NCI-H128 (cell line): ENCODE measurements around the gene SETD1A.

Experiments used
- DNase-seq: peaks from one replicate; lab custom pipeline; 2025; ENCODE audit not compliant: unreplicated experiment; lab: John Stamatoyannopoulos, UW

The SETD1A gene

DNA sequence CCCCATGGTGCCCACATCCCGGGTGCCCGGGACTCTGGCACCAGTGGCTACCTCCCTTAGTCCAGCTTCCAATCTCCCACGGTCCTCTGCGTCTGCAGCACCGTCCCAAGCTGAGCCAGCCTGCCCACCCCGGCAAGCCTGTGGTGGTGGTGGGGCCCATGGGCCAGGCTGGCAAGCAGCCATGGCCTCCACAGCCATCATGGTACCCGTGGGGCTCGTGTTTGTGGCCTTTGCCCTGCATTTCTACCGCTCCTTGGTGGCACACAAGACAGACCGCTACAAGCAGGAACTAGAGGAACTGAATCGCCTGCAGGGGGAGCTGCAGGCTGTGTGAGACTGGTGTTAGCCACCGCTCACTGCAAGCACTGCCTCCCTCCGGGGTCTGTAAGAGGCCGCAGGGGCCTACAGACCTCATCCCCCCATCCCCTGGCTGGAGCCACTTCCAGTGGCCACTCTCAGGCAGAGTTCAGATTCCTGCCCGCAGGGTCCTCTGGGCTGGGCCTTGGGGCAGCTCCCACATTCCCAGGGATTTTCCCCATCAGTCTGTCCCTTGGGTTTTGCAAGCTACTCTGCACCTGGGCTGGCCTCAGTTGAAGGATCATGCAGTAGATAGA is 3.9 kb upstream of the SETD1A start:
- no peak for DNase-seq

- DNase-seq: no peak
Observed at GRCh38 chr16:30954993-30955392, 2.6 kb upstream of the SETD1A start.

- DNase-seq: no peak
Observed at GRCh38 chr16:30956601-30957455, 726 bp upstream of the SETD1A start.

DNA sequence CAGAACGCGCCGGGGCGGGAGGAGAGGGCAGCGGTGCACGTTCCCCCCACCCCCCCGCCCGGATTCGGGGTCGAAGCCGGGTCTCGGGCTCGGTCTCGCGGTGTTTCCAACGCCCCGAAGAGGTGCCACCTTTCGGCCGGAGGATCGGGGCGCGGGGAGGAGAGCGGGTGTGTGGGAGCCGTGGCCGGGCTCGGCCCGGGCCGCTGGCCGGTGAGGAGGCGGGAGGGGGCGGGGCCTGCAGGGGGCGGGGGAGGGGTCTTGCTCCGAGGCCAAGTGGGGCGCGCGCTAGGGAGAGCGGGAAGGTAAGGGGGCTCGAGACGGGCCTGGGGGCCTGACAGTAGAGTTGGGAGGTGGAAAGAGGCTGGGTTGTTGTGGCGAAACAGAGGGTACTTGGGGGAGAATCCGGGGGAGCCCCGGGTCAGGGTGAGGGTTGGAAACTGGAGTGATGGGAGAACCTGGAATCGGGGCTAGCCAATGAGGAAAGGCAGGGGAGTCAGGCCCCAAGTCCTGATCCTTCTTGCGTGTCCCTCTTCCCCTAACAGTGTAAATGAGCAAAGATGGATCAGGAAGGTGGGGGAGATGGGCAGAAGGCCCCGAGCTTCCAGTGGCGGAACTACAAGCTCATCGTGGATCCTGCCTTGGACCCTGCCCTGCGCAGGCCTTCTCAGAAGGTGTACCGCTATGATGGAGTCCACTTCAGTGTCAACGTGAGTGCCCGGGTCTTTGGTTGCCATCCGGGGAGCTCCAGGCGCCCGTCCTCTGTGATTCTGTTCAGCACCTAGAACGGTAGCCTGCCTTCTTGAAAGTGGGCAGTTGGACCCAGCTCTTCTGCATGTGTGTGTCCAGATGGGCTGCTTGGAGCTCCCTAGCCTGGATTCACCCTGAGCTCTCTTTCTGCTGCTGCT is 873 bp downstream of the SETD1A start:
- DNase-seq: no peak

DNA sequence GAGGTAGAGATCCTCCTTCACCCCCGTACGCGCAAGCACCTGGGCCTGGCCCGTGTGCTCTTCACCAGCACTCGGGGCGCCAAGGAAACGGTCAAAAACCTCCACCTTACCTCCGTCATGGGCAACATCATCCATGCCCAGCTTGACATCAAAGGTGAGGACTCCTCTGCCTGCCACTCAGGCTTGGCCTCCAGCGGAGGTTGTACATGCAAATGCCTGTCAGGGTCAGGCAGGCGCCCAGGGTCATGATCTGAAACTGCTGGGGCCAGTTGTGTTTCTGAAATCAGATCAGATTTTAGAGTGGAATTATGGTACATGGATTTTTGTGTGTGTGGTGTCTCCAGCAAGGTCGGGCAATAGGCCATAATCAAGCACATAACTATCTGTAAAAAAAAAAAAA is 3.8 kb downstream of the SETD1A start:
- DNase-seq: no peak

DNA sequence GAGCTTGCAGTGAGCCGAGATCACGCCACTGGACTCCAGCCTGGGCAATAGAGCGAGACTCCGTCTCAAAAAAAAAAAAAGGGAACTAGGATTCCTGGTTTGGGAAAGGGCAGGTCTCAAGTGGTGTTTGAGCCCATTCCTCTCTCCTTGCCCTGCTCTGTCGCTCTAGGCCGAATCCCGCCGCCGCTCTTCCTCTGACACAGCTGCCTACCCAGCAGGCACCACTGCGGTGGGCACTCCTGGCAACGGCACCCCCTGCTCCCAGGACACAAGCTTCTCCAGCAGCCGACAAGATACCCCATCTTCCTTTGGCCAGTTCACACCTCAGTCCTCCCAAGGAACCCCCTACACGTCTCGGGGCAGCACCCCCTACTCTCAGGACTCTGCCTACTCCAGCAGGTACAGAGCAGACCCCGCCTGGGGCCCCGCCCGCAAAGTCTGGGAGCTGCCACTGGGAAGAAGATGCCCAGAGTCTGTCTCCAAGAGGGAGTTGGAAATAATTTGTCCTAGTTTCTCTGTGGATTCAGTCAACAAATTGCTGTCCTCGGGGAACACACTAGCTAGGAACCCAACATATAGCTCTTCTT is 6.5 kb downstream of the SETD1A start:
- no peak for DNase-seq

DNA sequence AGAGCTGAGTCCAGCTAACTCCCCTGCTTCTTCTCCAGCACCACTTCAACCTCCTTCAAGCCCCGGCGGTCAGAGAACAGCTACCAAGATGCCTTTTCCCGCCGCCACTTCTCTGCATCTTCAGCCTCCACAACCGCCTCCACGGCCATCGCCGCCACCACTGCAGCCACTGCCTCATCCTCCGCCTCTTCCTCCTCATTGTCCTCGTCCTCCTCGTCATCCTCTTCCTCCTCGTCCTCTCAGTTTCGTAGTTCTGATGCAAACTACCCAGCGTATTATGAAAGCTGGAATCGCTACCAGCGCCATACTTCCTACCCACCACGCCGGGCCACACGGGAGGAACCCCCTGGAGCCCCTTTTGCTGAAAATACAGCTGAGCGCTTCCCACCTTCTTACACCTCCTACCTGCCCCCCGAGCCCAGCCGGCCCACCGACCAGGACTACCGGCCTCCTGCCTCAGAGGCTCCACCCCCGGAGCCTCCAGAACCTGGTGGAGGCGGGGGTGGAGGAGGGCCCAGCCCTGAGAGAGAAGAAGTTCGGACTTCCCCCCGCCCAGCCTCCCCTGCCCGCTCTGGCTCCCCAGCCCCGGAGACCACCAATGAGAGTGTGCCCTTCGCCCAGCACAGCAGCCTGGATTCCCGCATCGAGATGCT is 7.1 kb downstream of the SETD1A start:
- no peak for DNase-seq

GRCh38 chr16:30965436-30965835 is 7.9 kb downstream of the SETD1A start:
- no peak for DNase-seq

GRCh38 chr16:30966033-30966619 is 8.6 kb downstream of the SETD1A start:
- no peak for DNase-seq

DNA sequence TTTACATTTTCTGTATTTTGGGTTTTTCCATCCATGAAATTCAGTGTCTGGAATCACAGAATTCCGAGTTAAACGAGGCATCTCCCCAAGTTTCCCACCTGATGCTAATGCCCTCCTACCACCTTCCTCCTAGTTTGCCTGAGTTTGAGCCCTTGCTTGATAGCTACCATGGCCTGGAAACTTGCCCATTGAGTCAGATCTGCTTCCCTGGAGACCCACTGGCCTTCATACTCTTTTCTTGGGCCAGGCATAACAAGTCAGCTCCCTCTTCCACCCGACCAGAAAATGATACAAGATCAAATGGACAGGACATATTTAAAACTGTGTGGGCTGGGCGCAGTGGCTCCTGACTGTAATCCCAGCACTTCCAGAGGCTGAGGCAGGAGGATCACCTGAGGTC is 10.2 kb downstream of the SETD1A start:
- no peak for DNase-seq

GRCh38 chr16:30969246-30969842 is 11.8 kb downstream of the SETD1A start:
- no peak for DNase-seq

GRCh38 chr16:30971298-30971697 is 13.7 kb downstream of the SETD1A start:
- no peak for DNase-seq

DNA sequence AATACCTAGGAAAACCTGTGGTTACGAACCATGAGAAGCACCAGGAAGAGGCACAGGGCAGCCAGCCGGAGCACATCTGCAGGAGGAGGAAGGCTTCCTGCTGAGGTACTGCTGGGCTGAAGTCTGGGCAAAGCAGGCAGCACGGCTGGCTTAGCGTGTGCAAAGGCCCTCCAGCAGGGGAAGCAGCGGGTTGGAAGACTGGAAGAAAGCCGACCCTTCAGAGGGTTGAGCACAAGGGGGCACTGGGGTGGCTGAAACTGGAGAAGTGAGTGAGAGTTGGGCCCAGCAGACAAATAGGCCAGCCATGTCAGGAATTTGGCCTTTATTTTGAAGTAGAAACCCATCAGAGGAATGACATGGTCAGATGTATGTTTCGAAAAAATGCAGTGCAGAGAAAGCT is 15.3 kb downstream of the SETD1A start:
- DNase-seq: no peak

DNA sequence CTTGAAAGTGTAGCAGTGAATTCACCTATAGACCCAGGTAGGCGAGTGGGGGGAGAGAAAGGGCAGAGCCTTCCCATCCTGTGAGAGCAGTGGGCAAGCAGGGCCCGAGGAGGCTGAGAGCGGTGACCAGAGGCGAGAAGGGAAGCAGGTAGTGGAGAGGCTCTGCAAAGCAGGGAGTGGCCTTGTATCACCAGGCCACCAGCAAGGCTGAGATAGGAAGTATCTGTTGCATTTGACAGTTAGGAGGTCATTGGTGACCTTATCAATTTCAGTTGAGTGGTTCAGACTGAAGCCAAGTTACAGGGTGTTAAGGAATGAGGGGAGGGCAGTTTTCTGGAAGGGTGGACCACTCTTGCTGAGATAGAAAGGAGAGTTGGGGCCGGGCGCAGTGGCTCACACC is 16.8 kb downstream of the SETD1A start:
- no peak for DNase-seq

DNA sequence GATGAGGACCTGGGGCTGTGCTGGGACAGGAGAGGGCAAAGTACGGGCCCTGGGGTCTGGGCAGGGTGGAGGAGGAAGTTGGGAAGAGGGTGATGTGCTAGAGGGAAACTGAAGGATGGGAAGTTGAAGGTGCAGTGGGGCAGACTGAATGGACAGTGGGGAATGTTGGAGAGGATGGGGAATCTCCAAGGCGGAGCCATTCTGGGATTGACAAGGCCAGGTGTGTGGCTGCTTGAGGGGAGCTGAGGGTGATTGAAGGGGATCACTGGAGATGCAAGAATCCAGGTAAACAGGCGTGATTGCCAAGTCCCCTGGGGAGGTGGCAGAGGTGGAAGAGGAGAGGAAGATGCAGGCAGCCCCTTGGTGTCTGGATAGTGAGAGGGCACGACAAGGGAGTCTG is 18.9 kb downstream of the SETD1A start:
- DNase-seq: no peak

GRCh38 chr16:30977502-30977901 is 19.9 kb downstream of the SETD1A start:
- DNase-seq: no peak

GRCh38 chr16:30979170-30980022 is 21.8 kb downstream of the SETD1A start:
- DNase-seq: no peak

- DNase-seq: no peak
Observed at GRCh38 chr16:30980023-30980371, 22.4 kb downstream of the SETD1A start.

- DNase-seq: no peak
Observed at GRCh38 chr16:30980434-30980833, 22.9 kb downstream of the SETD1A start.
